ENCODE results near the gene ROR2.

- TF ChIP-seq POLR2A (IDR thresholded peaks at IDR 0.05; ENCODE audit: low read length) (no peak), GATA1 (IDR thresholded peaks at IDR 0.05; ENCODE audit: low read depth, low read length) (no peak)
These were observed 128.8 kb downstream of the ROR2 start for GRCh38 chr9:91820949-91821880.
